ENCODE measurements around the gene TMEM200A.

TMEM200A gene

DNA sequence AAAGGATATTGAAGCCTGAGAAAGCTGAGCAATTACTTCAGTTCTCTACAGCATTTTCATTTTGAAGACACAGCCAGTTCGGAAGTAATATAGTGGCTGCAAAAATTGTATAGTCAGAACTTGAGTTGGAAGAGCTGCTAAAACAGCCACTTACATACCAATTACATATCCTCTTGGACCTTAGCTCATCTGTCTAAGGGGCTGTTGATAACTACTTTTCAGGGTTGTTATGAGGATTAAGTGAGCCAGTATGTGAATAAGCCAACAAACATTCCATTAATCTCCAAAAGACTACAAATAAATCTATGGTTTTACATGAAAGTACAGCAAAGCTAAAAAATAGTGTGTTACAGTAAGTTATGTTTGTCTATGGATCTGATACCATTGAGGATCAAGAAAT, 59.7 kb downstream of the TMEM200A start:
- no peak for DNase-seq (ENCODE audit: low read depth)

- no peak for DNase-seq (ENCODE audit: low read depth)
Observed at GRCh38 chr6:130426066-130426721, 60.4 kb downstream of the TMEM200A start.

- DNase-seq (ENCODE audit: low read depth): no peak
Observed at GRCh38 chr6:130431346-130431852, 65.6 kb downstream of the TMEM200A start.

DNA sequence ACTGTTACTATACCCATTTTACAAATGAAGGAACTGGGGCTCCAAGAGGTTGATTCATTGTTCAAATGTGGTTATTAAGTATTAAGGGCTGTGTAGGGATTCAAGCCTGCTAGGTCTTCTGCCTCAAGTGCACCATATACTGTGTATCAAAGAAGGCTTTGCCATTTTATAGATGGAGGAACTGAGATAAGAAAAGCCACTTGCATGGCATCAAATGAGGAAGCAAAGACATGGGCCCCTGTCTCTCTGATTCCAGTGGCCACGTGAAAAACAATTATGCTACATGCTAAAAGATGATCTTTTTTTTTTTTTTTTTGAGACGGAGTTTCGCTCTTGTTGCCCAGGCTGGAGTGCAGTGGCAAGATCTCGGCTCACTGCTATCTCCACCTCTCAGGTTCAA, 67.0 kb downstream of the TMEM200A start:
- DNase-seq (ENCODE audit: low read depth): no peak

- DNase-seq (ENCODE audit: low read depth): no peak
Observed at GRCh38 chr6:130434174-130434873, 68.5 kb downstream of the TMEM200A start.

- DNase-seq (ENCODE audit: low read depth): no peak
Observed at GRCh38 chr6:130435181-130435580, 69.4 kb downstream of the TMEM200A start.

GRCh38 chr6:130437961-130438360, 72.1 kb downstream of the TMEM200A start:
- DNase-seq (ENCODE audit: low read depth): no peak

- no peak for DNase-seq (ENCODE audit: low read depth)
Observed at GRCh38 chr6:130447374-130447773, 81.6 kb downstream of the TMEM200A start.

GRCh38 chr6:130452336-130452735, 86.5 kb downstream of the TMEM200A start:
- no peak for DNase-seq (ENCODE audit: low read depth)

DNA sequence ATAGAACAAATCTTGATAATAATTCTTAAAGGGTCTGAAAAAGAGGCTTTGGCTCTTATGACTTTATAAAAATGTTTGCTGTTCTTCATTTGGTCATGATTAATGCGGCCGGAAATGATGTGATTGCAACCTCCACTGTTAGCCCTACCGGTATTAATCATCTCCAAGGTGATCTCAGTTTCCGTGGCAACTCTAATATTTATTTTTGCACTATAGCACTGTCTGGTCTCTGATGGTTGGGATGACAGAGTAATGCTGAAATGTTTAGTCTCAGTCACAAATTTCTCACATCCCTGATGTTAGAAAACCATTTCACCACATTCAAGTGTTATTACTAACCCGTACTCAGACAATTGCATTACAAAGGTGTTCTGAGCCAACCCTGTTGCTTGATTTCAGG, 87.4 kb downstream of the TMEM200A start:
- no peak for DNase-seq (ENCODE audit: low read depth)

- DNase-seq (ENCODE audit: low read depth): no peak
Observed at GRCh38 chr6:130457605-130458004, 91.8 kb downstream of the TMEM200A start.

DNA sequence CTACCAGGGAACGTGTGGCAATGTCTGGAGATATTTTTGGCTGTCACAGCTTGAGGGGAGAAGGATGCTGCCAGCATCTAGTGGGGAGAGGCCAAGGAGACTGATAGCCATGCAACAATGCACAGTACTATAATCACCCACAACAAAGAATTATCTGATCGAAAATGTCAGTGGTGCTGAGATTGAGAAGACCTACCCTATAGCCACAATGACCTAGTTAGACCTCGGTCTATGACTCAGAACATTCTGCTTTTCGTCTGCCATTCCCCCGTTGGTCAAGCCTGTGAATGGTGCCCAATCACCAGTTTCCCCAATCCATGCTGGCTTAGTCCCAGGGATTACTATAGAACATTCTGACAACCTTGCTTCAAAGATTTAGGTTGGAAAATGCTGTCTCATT, 93.5 kb downstream of the TMEM200A start:
- DNase-seq (ENCODE audit: low read depth): no peak

GRCh38 chr6:130460934-130461333, 95.1 kb downstream of the TMEM200A start:
- no peak for DNase-seq (ENCODE audit: low read depth)

DNA sequence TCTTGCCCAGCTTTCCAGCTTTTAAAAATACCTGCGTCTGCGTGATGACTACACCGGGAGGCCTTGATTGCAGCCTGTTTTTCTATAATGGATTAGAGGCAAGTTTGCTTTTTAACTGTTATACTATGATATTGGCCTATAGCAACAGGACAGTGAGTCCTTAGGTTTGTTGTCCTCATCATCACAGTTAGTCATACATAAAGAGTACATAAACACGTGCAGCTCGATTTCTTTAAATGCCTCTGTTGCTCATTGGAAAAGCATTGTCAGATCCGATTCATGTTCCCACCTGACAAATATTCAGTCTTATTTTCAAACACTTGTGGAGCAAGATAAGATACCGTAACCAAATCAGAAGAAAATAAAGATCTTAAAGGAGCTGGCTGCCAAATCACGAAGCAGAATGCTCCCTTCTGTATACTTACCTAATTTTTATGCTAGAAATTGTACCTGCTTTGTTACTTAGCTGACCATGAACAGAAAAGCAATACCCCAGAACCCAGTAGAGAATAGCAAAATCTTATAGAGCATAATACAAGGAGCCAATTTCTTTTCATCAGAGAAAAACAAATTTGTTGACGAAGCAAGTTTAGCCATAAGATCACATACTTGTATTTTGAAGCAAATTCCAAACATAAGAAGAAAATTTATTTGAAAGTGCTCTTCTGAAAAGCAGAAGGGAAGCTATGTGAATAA, 100.4 kb downstream of the TMEM200A start:
- no peak for DNase-seq (ENCODE audit: low read depth)

DNA sequence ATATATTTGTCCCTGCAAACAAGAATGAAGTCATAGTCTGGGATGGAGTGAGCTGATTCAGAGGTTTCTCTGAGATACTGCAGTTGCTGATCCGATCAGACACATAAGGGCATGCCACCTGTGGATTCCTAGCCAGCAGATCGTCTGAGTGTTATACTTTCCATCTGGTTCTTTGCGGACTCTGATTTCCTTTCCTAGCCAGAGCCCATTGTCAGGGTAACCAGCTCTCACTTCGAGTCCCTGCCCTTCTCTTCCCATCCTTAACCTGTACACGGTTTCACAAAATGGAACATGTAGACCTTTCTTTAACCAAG, 100.9 kb downstream of the TMEM200A start:
- DNase-seq (ENCODE audit: low read depth): no peak

- no peak for DNase-seq (ENCODE audit: low read depth)
Observed at GRCh38 chr6:130467146-130468050, 101.6 kb downstream of the TMEM200A start.

DNA sequence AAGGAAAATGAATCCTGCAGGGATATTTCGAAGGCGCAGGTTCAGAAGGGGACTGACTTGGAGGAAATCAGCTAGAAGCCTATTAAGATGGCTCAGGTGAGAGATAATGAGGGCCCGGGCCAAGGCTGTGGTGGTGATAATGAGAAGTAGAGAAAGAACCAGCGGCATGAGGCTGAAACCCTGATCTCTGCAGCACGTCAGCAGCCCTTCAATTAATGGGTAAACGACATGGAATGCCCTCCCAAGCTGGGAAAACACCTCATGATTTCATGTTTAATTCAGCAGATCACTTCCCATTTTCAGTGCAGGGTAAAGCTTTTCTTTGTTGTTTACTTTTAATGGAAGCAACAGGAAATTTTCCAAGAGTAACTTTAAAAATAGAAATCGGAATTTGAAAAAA, 104.9 kb downstream of the TMEM200A start:
- no peak for DNase-seq (ENCODE audit: low read depth)

DNA sequence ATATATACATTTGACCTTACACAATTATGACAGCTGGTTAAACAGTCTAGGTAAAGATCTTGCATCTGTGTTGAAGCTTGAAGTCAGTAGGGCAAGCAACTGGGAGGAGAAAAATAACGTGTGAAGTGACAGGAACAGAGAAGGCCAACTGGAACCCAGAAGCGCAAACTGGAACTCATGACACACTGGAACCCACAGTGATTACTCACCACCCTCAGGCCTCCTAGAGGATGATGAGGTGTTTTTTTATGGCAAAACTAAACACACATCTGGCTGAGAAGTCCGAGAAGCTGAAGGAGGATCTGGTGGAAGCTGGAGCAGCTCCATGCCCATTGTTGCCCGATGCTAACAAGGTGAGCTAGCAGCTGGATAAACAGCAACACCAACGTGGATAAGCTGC, 108.1 kb downstream of the TMEM200A start:
- no peak for DNase-seq (ENCODE audit: low read depth)

- no peak for DNase-seq (ENCODE audit: low read depth)
Observed at GRCh38 chr6:130482645-130483390, 117.0 kb downstream of the TMEM200A start.

GRCh38 chr6:130485870-130486269, 120.1 kb downstream of the TMEM200A start:
- no peak for DNase-seq (ENCODE audit: low read depth)

DNA sequence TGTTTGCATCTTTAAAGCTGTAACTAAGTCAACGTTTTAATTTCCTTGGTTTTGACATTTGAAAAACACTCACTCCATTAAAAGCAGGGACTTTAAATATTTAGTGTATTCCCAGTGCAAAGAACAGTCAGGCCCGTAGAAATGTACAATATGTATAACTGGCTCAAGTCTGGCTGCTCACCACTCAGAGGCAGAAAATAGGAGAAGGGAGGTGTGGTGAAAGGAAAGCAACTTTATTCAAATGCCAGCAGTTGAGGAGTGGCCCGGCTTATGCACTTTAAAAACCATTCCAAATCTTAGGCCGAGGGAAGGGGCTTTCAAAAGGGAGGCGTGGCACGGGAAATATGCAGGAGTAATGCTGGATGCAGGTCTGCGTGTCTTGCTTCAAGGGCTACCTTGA, 120.6 kb downstream of the TMEM200A start:
- no peak for DNase-seq (ENCODE audit: low read depth)

DNA sequence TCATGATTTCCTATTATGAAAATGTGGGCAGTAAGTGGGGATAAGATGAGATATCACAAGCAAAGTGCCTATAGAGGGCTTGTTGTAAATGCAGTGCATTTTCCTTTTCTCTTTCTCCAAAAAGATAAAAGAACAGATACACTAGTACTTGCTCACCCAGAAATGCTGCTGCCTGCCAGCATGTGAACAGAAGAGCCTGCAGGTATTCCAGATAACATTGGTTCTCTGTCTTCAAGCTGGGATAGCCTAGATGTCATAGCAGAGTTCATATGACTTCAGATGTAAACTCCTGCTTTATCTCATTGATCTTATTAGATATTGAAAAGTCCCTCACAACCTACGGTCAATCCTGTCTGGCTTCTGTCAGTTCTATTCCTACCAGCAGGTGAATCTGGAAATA, 123.7 kb downstream of the TMEM200A start:
- DNase-seq (ENCODE audit: low read depth): no peak
